HG03571 (cell line): ENCODE data around the gene MRFAP1L1.

Experiments
- ATAC-seq: cut with Tn5 transposase; IDR thresholded peaks from one replicate; pipeline ENCODE4 v1.9.1; 2021; ENCODE audit not compliant: unreplicated experiment

MRFAP1L1 gene

DNA sequence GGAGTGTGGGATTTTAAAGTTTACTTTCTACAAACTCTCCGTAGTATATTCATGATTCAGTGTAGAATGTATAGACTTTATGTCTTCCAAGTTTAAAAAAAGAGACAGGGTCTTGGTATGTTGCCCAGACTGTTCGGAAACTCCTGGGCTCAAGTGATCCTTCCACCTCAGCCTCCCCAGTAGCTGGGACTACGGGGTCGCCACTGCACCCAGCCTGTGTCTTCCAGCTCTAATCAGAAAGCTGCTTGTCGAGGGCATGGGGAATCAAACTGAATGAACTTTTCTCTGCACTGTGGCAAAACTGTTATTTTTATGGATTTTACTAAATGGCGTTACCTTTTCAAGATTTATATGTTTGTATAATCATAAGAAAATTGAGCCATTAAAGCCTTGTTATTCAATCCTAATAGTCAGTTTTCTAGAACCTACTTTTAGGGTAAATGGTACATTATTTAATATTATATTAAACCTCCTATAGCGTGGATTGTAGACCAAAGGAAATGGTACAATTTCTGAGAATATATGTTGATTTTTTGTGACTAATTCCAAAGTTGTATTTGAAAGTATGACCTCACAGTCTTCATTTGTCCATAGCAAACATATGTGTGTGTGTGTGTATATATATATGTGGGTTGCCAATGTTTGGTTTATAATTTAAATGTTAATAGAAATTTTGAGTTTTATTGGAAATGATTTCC, 7.4 kb upstream of the MRFAP1L1 start:
- ATAC-seq, result no peak

DNA sequence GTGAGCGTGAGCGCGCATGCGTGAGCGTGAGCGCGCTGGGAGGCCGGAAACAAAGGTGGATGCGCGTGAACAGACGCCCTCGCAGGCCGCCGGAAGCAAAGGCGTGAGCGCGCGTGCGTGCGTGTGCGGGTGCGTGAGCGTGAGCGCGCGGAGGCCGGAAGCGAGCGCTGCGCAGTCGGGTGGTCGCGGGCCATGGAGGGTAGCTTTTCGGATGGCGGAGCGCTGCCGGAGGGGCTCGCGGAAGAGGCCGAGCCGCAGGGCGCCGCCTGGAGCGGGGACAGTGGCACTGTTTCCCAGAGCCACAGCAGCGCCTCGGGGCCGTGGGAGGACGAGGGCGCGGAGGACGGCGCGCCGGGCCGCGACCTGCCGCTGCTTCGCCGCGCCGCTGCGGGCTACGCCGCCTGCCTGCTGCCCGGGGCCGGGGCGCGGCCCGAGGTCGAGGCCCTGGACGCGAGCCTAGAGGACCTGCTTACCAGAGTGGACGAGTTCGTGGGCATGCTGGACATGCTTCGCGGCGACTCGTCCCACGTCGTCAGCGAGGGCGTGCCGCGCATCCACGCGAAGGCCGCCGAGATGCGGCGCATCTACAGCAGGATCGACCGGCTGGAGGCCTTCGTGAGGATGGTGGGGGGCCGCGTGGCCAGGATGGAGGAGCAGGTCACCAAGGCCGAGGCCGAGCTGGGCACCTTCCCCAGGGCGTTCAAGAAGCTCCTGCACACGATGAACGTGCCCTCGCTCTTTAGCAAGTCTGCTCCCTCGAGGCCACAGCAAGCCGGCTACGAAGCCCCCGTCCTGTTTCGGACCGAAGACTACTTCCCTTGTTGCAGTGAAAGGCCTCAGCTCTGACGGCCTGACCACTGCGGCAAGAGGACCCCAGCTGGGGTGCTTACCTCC, 6.6 kb upstream of the MRFAP1L1 start, which contains the start of gene BLOC1S4:
Gene BLOC1S4, plus strand, starts transcription at position 157 of the 894 bp plus-strand sequence. Its CDS starts 36 bp downstream, at position 193.
- ATAC-seq, result peak; percentile 72

DNA sequence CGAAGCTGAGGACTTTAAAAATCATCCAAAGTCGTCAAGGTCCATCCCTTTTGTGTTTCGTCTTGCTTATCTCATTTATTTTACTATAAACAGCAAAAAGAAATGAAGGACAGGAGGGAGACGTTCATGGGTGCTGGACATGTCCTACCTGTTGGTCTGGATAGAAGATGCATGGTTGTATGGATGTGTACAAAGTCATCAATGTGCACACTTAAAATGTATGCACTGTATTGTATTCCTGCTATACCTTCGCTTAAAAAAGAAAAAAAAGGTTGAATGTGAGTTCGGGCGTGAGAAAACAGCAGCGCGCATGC, 6.0 kb upstream of the MRFAP1L1 start:
- ATAC-seq, result no peak

- no peak for ATAC-seq
Measured at GRCh38 chr4:6714954-6715353, 5.3 kb upstream of the MRFAP1L1 start.

- no peak for ATAC-seq
Measured at GRCh38 chr4:6710996-6711395, 1.3 kb upstream of the MRFAP1L1 start.

- ATAC-seq, result peak; percentile 9
Measured at GRCh38 chr4:6710282-6710681, 617 bp upstream of the MRFAP1L1 start.

DNA sequence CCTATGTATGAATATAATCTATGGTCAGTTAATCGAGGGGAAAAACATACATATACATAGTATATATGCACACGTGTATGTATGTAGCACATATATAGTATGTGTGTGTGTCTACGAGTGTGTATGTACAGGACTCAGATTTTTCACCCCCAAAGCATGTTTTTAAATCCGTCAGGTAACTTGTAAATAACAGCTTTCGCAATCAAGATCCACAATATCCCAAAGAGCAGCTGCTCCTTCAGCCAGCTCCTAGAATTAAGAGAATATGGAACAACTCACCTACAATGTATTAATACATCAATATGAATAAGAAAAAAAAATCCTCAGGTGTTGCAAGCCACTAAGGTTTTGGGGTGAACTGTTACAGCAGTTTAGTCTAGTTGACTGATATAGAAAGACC, 3.5 kb downstream of the MRFAP1L1 start:
- no peak for ATAC-seq

- ATAC-seq, result no peak
Measured at GRCh38 chr4:6705646-6706045, 4.0 kb downstream of the MRFAP1L1 start.

DNA sequence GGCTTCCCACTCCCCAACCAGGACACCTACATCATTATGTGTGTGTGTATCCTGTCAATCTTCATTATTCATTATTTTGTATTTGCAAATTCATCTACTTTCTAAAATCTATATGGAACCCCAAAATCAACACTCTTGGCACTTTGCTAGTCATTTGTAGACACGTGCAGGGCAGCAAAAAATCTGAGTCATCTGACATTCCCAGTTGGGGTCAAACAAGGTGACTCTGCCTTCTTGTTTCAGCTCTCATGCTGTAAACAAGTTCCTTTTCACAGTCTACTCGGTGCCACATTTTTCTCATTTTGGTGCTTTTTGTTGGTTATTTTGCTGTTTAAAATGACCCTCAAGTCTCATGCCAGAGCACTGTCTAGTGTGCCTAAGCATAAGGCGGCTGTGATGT, 5.9 kb downstream of the MRFAP1L1 start:
- ATAC-seq, result no peak

DNA sequence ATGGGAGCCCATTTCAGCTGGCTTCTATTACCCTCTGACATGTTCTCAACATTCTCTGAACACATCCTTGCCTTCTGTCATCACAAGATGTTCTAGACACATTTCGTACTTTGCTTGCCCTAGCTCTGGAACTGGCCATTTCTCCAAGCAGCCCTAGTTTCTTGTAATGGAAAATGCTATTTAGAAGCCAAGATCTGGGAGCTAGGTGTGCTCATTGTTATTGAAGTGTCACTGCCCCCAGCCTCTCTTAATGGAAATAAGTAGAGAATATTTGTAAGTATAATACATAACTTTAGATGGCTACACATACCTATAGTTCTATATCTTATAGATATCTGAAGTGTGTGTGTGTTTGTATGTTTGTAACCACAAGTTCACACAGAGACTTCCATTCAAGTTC, 6.9 kb downstream of the MRFAP1L1 start:
- no peak for ATAC-seq

DNA sequence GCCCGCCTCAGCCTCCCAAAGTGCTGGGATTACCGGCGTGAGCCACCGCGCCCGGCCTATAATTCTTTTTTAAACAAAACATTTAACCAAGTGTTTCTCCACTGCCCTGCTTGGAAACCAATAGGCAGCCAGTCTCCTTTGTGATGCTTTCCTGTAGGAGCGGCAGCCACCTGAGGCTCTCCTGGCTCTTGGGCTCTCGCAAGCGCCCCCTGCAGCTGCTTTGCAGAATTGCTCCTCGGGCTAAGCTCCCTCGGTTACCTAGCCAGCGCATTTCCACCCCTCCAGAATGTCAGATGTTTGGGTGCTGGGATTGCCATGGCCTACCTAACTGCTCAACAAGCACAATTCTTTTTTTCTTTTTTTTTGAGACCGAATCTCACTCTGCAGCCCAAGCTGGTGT, 8.3 kb downstream of the MRFAP1L1 start:
- no peak for ATAC-seq

- ATAC-seq, result no peak
Measured at GRCh38 chr4:6699903-6700302, 9.8 kb downstream of the MRFAP1L1 start.

DNA sequence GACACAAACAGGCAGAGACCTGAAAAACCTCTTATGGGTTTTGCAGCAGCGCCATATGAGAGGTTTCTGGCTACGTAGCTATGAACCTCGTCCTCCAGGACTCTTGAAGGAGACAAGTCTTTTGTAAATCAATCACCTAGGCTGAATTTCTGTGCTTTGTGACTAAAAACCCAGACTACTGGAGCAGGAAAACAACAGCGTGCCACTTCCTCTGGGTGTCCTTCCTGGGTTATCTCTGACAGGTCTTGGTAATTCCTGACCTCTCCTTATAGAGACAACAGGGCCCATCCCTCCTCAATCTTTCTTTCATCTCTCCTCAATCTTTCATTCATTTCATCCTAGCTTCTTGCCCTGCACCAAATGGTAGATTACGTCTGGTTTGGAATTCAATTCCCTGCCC, 10.3 kb downstream of the MRFAP1L1 start:
- ATAC-seq, result no peak

GRCh38 chr4:6697131-6697530, 12.5 kb downstream of the MRFAP1L1 start:
- ATAC-seq, result no peak

DNA sequence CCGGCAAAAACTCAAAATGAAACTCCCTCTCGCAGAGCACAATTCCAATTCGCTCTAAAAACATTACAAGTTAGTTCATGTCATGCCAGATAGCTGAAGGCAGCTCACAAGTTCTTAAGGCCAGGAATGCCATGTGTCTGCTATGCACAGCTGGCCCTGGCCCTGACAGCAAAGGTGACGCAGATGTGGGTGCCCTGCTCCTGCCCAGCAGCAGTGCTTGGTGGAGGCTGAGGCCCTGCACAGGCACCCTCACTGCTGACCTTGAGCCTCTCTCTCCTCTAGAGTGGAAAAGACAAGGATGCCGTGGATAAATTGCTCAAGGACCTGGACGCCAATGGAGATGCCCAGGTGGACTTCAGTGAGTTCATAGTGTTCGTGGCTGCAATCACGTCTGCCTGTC, 13.1 kb downstream of the MRFAP1L1 start:
- no peak for ATAC-seq

DNA sequence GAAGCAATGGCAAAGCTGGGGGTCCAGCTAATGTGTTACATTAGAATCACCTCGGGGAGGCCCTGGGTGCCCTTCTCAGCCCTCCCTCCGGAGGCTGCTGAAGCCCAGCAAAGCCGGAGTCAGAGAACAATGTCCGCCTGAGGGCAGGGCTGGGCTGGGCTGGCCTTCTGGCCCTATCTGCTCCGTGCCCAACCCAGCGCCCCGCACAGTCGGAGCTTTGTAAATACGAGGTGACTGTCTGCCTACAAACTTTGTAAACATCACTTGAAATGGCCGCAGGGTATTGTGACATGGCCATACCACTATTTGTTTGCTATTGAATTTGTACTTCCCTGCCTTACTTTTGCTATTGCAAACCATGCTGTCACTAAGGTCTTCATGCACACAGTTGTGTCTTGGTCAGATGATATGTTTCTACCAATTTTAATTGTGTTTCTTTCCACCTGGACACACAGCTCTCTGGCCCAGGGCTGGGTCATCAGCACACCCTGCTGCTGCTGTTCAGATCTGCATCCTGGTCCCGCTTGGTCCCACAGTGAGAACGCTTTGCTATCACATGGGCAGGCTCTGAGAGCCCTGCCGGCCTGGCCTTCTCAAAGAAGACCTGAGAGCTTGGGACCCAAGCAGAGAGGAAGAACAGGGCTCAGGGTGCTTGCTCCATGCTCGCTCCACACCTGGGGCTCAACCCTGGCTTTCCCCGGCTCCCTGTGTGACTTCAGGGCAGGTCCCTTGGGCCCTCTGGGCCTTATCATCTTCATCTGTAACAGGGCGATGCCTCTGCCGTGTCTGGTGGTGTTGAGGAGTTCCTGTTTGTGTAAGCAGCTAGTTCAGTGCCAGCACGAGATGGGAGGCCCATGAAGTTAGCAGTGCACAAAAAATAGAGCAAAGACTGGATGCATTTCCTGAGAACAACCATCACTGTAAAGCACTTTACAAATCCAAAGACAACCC, 13.7 kb downstream of the MRFAP1L1 start:
- no peak for ATAC-seq

DNA sequence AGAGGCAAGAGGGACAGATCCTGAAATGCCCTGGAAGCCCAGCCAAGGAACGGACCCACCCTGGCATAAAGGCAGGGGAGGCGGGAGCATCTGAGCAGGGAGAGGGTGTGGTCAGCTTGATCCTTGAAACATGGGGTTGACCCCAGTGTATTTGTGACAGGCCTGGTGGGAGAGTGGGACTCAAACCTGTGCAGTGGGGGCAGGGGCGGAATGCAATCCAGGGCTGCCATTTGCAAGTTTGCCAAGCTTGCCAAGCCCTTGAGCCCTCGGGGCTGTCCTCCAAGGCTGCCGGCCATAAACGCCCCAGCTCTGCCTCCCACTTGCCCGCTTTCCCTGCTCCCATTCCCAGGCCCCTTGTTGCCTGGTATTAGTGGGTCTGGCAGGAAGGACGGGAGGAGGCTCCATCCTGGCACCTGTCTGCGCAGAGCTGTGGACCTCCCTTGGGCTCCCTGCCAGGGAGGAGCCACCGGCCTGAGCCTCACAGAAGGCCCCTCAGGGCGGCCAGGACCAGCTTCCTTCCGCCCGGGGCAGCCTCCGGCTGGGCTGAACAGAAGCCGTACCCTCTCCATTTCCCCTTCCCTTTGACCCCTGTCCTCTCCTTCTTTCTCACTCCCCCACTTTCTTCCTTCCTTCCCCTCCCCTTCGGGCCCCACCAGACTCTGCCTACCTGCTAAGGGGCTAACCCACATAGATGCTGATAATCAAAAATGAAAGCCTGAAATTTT, 15.3 kb downstream of the MRFAP1L1 start:
- no peak for ATAC-seq

DNA sequence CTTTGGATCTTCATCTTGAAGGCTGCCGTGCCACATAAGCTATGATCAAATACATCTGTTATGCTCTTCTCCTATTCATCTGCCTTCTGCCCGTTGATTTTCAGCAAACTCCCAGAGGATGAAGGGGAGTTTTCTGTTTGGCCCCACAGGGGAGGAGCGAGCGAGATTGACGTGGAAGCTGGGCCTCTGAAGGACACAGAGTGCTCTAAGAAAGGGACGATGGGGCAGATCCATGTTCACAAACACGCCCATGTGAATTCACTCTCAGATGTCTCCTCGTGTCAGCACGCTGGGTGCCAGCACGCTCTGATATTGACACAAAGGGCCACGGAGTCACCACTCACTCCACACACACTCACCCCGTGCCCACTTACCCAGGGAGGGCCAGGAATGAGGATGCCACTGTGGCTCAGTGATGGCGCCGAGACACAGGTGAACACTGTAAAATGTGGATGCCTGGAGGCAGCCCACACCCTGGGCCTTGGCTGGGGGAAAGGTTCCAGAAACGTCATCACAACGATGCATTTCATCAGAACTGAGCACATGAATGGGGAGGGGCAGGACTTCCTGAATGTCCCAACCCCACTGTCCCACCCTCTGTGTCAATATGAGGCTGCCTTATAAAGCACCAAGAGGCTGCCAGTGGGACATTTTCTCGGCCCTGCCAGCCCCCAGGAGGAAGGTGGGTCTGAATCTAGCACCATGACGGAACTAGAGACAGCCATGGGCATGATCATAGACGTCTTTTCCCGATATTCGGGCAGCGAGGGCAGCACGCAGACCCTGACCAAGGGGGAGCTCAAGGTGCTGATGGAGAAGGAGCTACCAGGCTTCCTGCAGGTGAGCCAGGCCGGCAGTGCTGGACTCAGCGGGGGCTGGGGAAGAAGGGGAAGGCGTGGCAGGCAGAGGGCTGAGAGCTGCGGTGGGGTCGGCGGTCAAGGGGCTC, 16.2 kb downstream of the MRFAP1L1 start, which contains the start of gene S100P:
Gene S100P, plus strand, starts transcription at position 648 of the 946 bp plus-strand sequence. Its CDS starts 55 bp downstream, at position 703.
- ATAC-seq, result no peak

GRCh38 chr4:6692806-6693205, 16.9 kb downstream of the MRFAP1L1 start:
- ATAC-seq, result no peak
